Brain microvascular endothelial cell (primary cell): ENCODE data around the gene TPRG1L.
"Not testable (repeated sequence)": the region's sequence is repeated elsewhere in the genome, so short reads cannot be mapped to it uniquely, and the experiment has no call there.

Experiments used
- DNase-seq: peaks from one replicate; pipeline ENCODE4 v3.0.0-alpha.2; 2020
- H3K27ac ChIP-seq: fragments of 250-450 bp; sonication (Bioruptor Pico); 2 replicates; pipeline ENCODE4 v1.5.1; 2020; ENCODE audit warnings: mild to moderate bottlenecking, moderate library complexity
- H3K27me3 ChIP-seq: fragments of 250-450 bp; sonication (Bioruptor Pico); replicated peaks from 2 replicates; pipeline ENCODE4 v1.5.1; 2020; ENCODE audit warnings: mild to moderate bottlenecking
- H3K36me3 ChIP-seq: fragments of 250-450 bp; sonication (Bioruptor Pico); replicated peaks from 2 replicates; pipeline ENCODE4 v1.5.1; 2020; ENCODE audit warnings: mild to moderate bottlenecking
- H3K4me3 ChIP-seq: 2 replicates; pipeline ENCODE4 v1.5.1; 2011; ENCODE audit warnings: low read depth, mild to moderate bottlenecking, control low read depth, low read length, moderate library complexity
- CTCF ChIP-seq: IDR thresholded peaks from 2 replicates; pipeline ENCODE4 v1.5.1; 2011; ENCODE audit warnings: low read depth, mild to moderate bottlenecking, moderate library complexity, low read length, control low read depth, inconsistent platforms; ENCODE audit errors: missing control alignments
- in situ Hi-C: cut with HindIII; loops from 2 replicates; pipeline ENCODE4 v1.10.0; 2017; ENCODE audit warnings: low sequenced_read_pairs, low pct_ligation_motif_present

The TPRG1L gene

GRCh38 chr1:3578906-3579305, 45.9 kb upstream of the TPRG1L start:
- Histone ChIP-seq H3K36me3 (no peaks in the 10 kb centered on the region), H3K27me3 (no peaks in the 10 kb centered on the region), H3K27ac (no peak overlapping the region), H3K4me3 (no peak overlapping the region)
- no peak for DNase-seq
- TF ChIP-seq CTCF, result no peak
- in situ Hi-C loops, result no loop called here

- Histone ChIP-seq H3K27ac (no peak overlapping the region), H3K36me3 (no peaks in the 10 kb centered on the region)
- no peak for TF ChIP-seq CTCF
These were observed 45.2 kb upstream of the TPRG1L start for GRCh38 chr1:3579626-3580025.

GRCh38 chr1:3580231-3580630, 44.6 kb upstream of the TPRG1L start:
- no peaks in the 10 kb centered on the region for H3K27me3 ChIP-seq
- no peak overlapping the region for H3K4me3 ChIP-seq
- in situ Hi-C loops, result no loop called here
- H3K27ac ChIP-seq, result no peak overlapping the region
- no peaks in the 10 kb centered on the region for H3K36me3 ChIP-seq
- TF ChIP-seq CTCF, result no peak
- DNase-seq, result no peak

More at GRCh38 chr1:3579626-3580025, 45.2 kb upstream of the TPRG1L start:
- no peak for DNase-seq
- Histone ChIP-seq H3K4me3 (no peak overlapping the region), H3K27me3 (no peaks in the 10 kb centered on the region)
- in situ Hi-C loops, result no loop called here

- Histone ChIP-seq H3K27me3 (no peaks in the 10 kb centered on the region), H3K4me3 (no peak overlapping the region), H3K27ac (no peak overlapping the region), H3K36me3 (no peaks in the 10 kb centered on the region)
- no peak for DNase-seq
- no peak for TF ChIP-seq CTCF
- in situ Hi-C loops, result no loop called here
These were observed 43.3 kb upstream of the TPRG1L start for GRCh38 chr1:3581296-3582036.

- in situ Hi-C loops, H3K36me3 ChIP-seq, H3K27ac ChIP-seq, DNase-seq, H3K27me3 ChIP-seq, H3K4me3 ChIP-seq: not testable (repeated sequence)
These were observed 41.1 kb upstream of the TPRG1L start for GRCh38 chr1:3583751-3584150.

- Histone ChIP-seq H3K4me3 (no peak overlapping the region), H3K27me3 (no peaks in the 10 kb centered on the region), H3K36me3 (no peaks in the 10 kb centered on the region), H3K27ac (no peak overlapping the region)
- in situ Hi-C loops, result no loop called here
- no peak for DNase-seq
- TF ChIP-seq CTCF, result no peak
These were observed 39.9 kb upstream of the TPRG1L start for GRCh38 chr1:3584915-3585314.

- H3K4me3 ChIP-seq, in situ Hi-C loops, H3K27ac ChIP-seq, DNase-seq, H3K36me3 ChIP-seq, H3K27me3 ChIP-seq: not testable (repeated sequence)
These were observed 39.4 kb upstream of the TPRG1L start for GRCh38 chr1:3585353-3585868.
